ENCODE results near the gene MED19. TPM values are rescaled to one million over a fixed set of nuclear protein-coding genes. Genes with fewer than 3 reads are reported as not detected.

MED19 gene
- total and polyA plus RNA-seq, 2 donors (not counting 1 experiment from before 2014, with no cell fraction given) = 9.3 to 15.0 TPM

DNA sequence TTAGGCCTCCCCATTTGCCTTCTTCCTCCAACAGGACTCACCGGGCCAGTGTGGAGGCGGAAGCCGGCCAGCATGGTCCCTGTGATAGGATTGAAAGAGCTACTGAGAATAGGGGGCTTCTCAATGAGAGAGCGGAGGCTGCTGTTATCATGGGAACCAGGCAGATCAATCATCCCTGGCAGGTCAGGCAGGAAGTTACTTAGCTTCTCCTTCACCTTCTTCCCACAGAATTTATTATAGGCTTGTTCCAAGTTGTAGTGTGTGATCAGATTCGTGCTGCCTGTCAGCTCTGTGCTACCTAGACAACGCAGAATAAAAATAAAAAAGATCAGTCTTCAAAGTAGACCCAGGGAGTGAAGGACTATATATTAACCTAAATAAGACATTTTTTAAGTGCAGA, 7.1 kb downstream of the MED19 start:
- peaks cover 32% of the 10 kb centered on the region for H3K79me2 ChIP-seq (ENCODE audit: control insufficient read depth, insufficient read depth, low read length)
- no peaks in the 10 kb centered on the region for H3K27me3 ChIP-seq (replicated peaks in 1 of 4; ENCODE audit: control extremely low read depth in 1 of 4, control insufficient read depth in 3 of 4, insufficient read depth in 4 of 4, low read length in 3 of 4)
- peaks cover 9% of the 10 kb centered on the region for H3K4me1 Mint-ChIP-seq
- no peaks in the 10 kb centered on the region for H3K27me3 Mint-ChIP-seq
- H4K20me1 ChIP-seq (ENCODE audit: control insufficient read depth, insufficient read depth, low read length, poor library complexity, severe bottlenecking) = no peaks in the 10 kb centered on the region
- ATAC-seq (ENCODE audit: low read depth) = no peak
- no peaks in the 10 kb centered on the region for H3K9me3 Mint-ChIP-seq (ENCODE audit: insufficient read depth)
- no peak for DNase-seq
- H3K36me3 ChIP-seq (replicated peaks in 1 of 2; ENCODE audit: control extremely low read depth in 1 of 2, control insufficient read depth in 1 of 2, extremely low read depth in 1 of 2, insufficient read depth in 2 of 2, low read length in 1 of 2) = peaks cover 2 to 30% of the 10 kb centered on the region in 2 experiments
- intact Hi-C loops (cut with micrococcal nuclease) = no loop called here
- H2AFZ ChIP-seq (ENCODE audit: insufficient read depth, low read depth, low read length, poor library complexity, severe bottlenecking) = no peak overlapping the region
- no CpG with 5 or more reads among the region's 6 CpGs for WGBS (ENCODE audit: insufficient coverage)
- no peak for TF ChIP-seq EZH2 (IDR thresholded peaks at IDR 0.05; ENCODE audit: borderline replicate concordance, insufficient read depth, low read depth, low read length, poor library complexity, severe bottlenecking)
- TF ChIP-seq, protein P1, sequence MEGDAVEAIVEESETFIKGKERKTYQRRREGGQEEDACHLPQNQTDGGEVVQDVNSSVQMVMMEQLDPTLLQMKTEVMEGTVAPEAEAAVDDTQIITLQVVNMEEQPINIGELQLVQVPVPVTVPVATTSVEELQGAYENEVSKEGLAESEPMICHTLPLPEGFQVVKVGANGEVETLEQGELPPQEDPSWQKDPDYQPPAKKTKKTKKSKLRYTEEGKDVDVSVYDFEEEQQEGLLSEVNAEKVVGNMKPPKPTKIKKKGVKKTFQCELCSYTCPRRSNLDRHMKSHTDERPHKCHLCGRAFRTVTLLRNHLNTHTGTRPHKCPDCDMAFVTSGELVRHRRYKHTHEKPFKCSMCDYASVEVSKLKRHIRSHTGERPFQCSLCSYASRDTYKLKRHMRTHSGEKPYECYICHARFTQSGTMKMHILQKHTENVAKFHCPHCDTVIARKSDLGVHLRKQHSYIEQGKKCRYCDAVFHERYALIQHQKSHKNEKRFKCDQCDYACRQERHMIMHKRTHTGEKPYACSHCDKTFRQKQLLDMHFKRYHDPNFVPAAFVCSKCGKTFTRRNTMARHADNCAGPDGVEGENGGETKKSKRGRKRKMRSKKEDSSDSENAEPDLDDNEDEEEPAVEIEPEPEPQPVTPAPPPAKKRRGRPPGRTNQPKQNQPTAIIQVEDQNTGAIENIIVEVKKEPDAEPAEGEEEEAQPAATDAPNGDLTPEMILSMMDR (IDR thresholded peaks at IDR 0.05) = no peak
- no peak overlapping the region for H3K9ac ChIP-seq (ENCODE audit: low read length)
- H3K9me3 ChIP-seq (ENCODE audit: control extremely low read depth in 1 of 3, control insufficient read depth in 2 of 3, insufficient read depth in 1 of 3, low read length in 2 of 3) = no peaks in the 10 kb centered on the region
- H3K4me2 ChIP-seq (replicated peaks; ENCODE audit: low read depth, low read length, poor library complexity, severe bottlenecking) = no peak overlapping the region
- H3K27ac ChIP-seq (ENCODE audit: low read length in 2 of 2) = no peak overlapping the region
- no peak overlapping the region for H3K4me3 ChIP-seq (ENCODE audit: control extremely low read depth in 1 of 5, extremely low read depth in 1 of 5, insufficient read depth in 1 of 5, low read depth in 2 of 5, low read length in 4 of 5)
- POLR2A ChIA-PET = no interaction called here
- H3K27ac Mint-ChIP-seq = no peak overlapping the region
- CTCF ChIA-PET = interaction anchor here (1.2 kb wide), 1 partner anchor 95 kb away, joined by 4 read pairs; no protein-coding TSS in a partner anchor
- H3K4me1 ChIP-seq (ENCODE audit: control insufficient read depth in 2 of 2, insufficient read depth in 2 of 2, low read length in 2 of 2) = no peaks in the 10 kb centered on the region
- no peak overlapping the region for H3K4me3 Mint-ChIP-seq

DNA sequence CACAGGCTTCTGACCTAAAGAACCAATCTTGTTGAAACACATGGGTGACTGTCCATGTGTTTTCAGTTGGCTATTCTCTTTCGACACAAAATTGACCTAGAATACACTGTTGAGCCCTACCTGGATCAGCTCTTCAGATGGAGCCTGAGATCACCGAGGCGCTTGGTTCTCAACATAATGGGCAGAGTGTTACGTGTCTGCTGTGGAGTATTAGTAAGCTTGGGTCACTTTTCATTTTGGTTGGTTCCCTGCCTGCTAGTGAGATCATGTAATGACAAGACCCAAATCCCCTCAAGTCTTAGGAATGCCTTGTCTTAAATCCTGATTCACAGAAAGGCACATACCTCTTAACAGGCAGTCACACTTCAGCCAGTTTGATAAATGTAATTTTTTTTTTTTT, 8.7 kb downstream of the MED19 start:
- CTCF ChIA-PET = interaction anchor here (0.7 to 3.2 kb wide), 2 partner anchors 30 to 97 kb away, joined by 4 to 19 read pairs; no protein-coding TSS in a partner anchor

More for the DNA sequence above, 8.7 kb downstream of the MED19 start:
- Histone ChIP-seq H3K9ac (ENCODE audit: low read length) (no peak overlapping the region), H2AFZ (ENCODE audit: insufficient read depth, low read depth, low read length, poor library complexity, severe bottlenecking) (no peak overlapping the region), H3K27me3 (replicated peaks in 1 of 4; ENCODE audit: control extremely low read depth in 1 of 4, control insufficient read depth in 3 of 4, insufficient read depth in 4 of 4, low read length in 3 of 4) (no peaks in the 10 kb centered on the region), H4K20me1 (ENCODE audit: control insufficient read depth, insufficient read depth, low read length, poor library complexity, severe bottlenecking) (no peaks in the 10 kb centered on the region), H3K4me3 (ENCODE audit: control extremely low read depth in 1 of 5, extremely low read depth in 1 of 5, insufficient read depth in 1 of 5, low read depth in 2 of 5, low read length in 4 of 5) (no peak overlapping the region), H3K27ac (ENCODE audit: low read length in 2 of 2) (no peak overlapping the region), H3K79me2 (ENCODE audit: control insufficient read depth, insufficient read depth, low read length) (peaks cover 16% of the 10 kb centered on the region), H3K4me1 (ENCODE audit: control insufficient read depth in 2 of 2, insufficient read depth in 2 of 2, low read length in 2 of 2) (no peaks in the 10 kb centered on the region), H3K36me3 (replicated peaks in 1 of 2; ENCODE audit: control extremely low read depth in 1 of 2, control insufficient read depth in 1 of 2, extremely low read depth in 1 of 2, insufficient read depth in 2 of 2, low read length in 1 of 2) (peaks cover 4 to 46% of the 10 kb centered on the region in 2 experiments), H3K4me2 (replicated peaks; ENCODE audit: low read depth, low read length, poor library complexity, severe bottlenecking) (no peak overlapping the region), H3K9me3 (ENCODE audit: control extremely low read depth in 1 of 3, control insufficient read depth in 2 of 3, insufficient read depth in 1 of 3, low read length in 2 of 3) (no peaks in the 10 kb centered on the region)
- POLR2A ChIA-PET = interaction anchor here (0.6 kb wide), 1 partner anchor 26 kb away, joined by 3 read pairs; no protein-coding TSS in a partner anchor
- whole genome bisulfite sequencing (ENCODE audit: insufficient coverage) = 100% methylated on average over 1 of the region's 4 CpGs
- H3K4me3 Mint-ChIP-seq = no peak overlapping the region
- no peak for TF ChIP-seq EZH2 (IDR thresholded peaks at IDR 0.05; ENCODE audit: borderline replicate concordance, insufficient read depth, low read depth, low read length, poor library complexity, severe bottlenecking)
- TF ChIP-seq, protein P1 (IDR thresholded peaks at IDR 0.05) = no peak
- H3K4me1 Mint-ChIP-seq = peaks cover 4% of the 10 kb centered on the region
- ATAC-seq (ENCODE audit: low read depth) (no peak), DNase-seq (no peak)
- no peaks in the 10 kb centered on the region for H3K27me3 Mint-ChIP-seq
- no peak overlapping the region for H3K27ac Mint-ChIP-seq
- no peaks in the 10 kb centered on the region for H3K9me3 Mint-ChIP-seq (ENCODE audit: insufficient read depth)
- intact Hi-C loops (cut with micrococcal nuclease) = no loop called here

All from B cell (primary cell).